Effector memory CD4-positive, alpha-beta T cell (primary cell): ENCODE data around the gene FAP.

ENCODE experiments used
- DNase-seq, 3 donors: peaks; one replicate each; pipeline ENCODE4 v3.0.0-alpha.2; 2020
- H3K27ac ChIP-seq: 2 replicates; pipeline ENCODE4 v1.7.0; 2013; ENCODE audit warnings: mild to moderate bottlenecking, low read length, moderate library complexity; ENCODE audit not compliant: insufficient read depth, poor library complexity, severe bottlenecking
- H3K27me3 ChIP-seq: replicated peaks from 2 replicates; pipeline ENCODE4 v1.7.0; 2013; ENCODE audit warnings: mild to moderate bottlenecking, low read length; ENCODE audit not compliant: insufficient read depth, control insufficient read depth, poor library complexity, severe bottlenecking
- H3K36me3 ChIP-seq: 2 replicates; pipeline ENCODE4 v1.7.0; 2013; ENCODE audit warnings: mild to moderate bottlenecking, low read length, moderate library complexity; ENCODE audit not compliant: control insufficient read depth, insufficient read depth
- H3K4me1 ChIP-seq: 2 replicates; pipeline ENCODE4 v1.7.0; 2013; ENCODE audit warnings: low read length, mild to moderate bottlenecking; ENCODE audit not compliant: control insufficient read depth, insufficient read depth, poor library complexity, severe bottlenecking
- H3K4me3 ChIP-seq: 2 replicates; pipeline ENCODE4 v1.7.0; 2013; ENCODE audit warnings: low read length, low read depth, mild to moderate bottlenecking; ENCODE audit not compliant: insufficient read depth, poor library complexity, severe bottlenecking
- H3K9me3 ChIP-seq: 2 replicates; pipeline ENCODE4 v1.7.0; 2013; ENCODE audit warnings: mild to moderate bottlenecking, low read length, moderate library complexity; ENCODE audit not compliant: control insufficient read depth

The FAP gene

GRCh38 chr2:162174746-162175145 lies 68.5 kb downstream of the FAP start:
- no peak overlapping the region for H3K4me3 ChIP-seq
- H3K36me3 ChIP-seq = no peaks in the 10 kb centered on the region
- DNase-seq = no peak
- H3K27ac ChIP-seq = no peak overlapping the region
- H3K27me3 ChIP-seq = no peaks in the 10 kb centered on the region
- no peaks in the 10 kb centered on the region for H3K9me3 ChIP-seq
- H3K4me1 ChIP-seq = no peaks in the 10 kb centered on the region

DNA sequence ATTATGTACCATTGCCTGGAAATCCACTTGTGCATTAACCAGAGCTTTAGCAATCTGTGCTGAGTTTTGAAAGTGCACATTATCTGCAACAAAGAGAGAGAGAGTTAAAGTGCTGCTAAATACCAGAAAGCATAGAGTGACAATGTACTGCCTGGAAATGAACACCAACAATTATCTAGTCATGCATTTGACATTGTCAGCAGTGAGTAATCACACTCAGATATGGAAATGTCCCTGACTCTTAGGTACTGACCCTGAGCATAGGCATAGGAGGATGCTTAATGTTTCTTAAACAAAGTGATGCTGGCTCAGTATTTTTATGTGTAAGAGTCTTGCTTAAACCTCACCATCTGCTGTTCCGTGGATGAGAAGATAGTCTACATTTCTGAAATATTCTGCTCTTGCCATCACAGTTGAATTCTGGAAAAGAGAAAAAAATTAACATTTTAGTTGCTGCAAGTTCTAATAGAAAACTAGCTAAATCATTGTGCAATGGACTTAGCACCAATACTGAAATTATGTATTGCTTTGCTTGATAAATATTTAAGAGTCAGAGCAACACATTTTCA lies 70.4 kb downstream of the FAP start:
- no peak for DNase-seq
- no peak overlapping the region for H3K4me3 ChIP-seq
- no peaks in the 10 kb centered on the region for H3K4me1 ChIP-seq
- H3K36me3 ChIP-seq = no peaks in the 10 kb centered on the region
- H3K27ac ChIP-seq = no peak overlapping the region
- H3K9me3 ChIP-seq = no peaks in the 10 kb centered on the region
- H3K27me3 ChIP-seq = no peaks in the 10 kb centered on the region

DNA sequence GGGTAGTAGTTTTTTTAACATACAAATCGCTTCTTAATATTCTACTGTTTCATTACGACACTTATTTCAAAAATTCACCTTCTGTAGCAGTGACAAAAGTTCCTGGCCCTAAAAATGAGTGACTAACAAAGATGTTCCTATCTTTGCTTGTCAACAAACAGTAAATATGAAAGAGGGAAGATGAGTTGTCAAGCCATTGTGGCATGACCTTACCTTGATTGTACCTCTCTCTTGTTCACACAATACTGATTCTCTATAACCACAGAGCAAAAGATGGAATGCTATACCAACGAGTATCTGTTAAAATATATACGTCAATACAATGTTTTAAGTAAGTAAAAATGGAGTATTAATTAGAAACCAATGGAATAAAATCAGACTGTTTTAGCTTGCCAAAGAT lies 76.5 kb downstream of the FAP start:
- Histone ChIP-seq H3K27ac (no peak overlapping the region), H3K36me3 (no peaks in the 10 kb centered on the region), H3K27me3 (no peaks in the 10 kb centered on the region), H3K4me3 (no peak overlapping the region), H3K4me1 (no peaks in the 10 kb centered on the region), H3K9me3 (no peaks in the 10 kb centered on the region)
- no peak for DNase-seq

- Histone ChIP-seq H3K36me3 (no peaks in the 10 kb centered on the region), H3K27me3 (no peaks in the 10 kb centered on the region), H3K27ac (no peak overlapping the region), H3K9me3 (no peaks in the 10 kb centered on the region), H3K4me3 (no peak overlapping the region), H3K4me1 (no peaks in the 10 kb centered on the region)
- no peak for DNase-seq
Measured at GRCh38 chr2:162166174-162166573, 77.1 kb downstream of the FAP start.

GRCh38 chr2:162164802-162165201 lies 78.4 kb downstream of the FAP start:
- no peak for DNase-seq

GRCh38 chr2:162159446-162159845 lies 83.8 kb downstream of the FAP start:
- H3K4me1 ChIP-seq = no peaks in the 10 kb centered on the region
- no peak overlapping the region for H3K4me3 ChIP-seq
- DNase-seq = no peak
- H3K9me3 ChIP-seq = no peaks in the 10 kb centered on the region
- H3K27ac ChIP-seq = no peak overlapping the region
- H3K27me3 ChIP-seq = no peaks in the 10 kb centered on the region
- no peaks in the 10 kb centered on the region for H3K36me3 ChIP-seq

More at GRCh38 chr2:162164802-162165201, 78.4 kb downstream of the FAP start:
- H3K4me1 ChIP-seq = no peaks in the 10 kb centered on the region
- no peak overlapping the region for H3K4me3 ChIP-seq
- H3K27me3 ChIP-seq = no peaks in the 10 kb centered on the region
- H3K27ac ChIP-seq = no peak overlapping the region
- H3K36me3 ChIP-seq = no peaks in the 10 kb centered on the region
- no peaks in the 10 kb centered on the region for H3K9me3 ChIP-seq

GRCh38 chr2:162156149-162156548 lies 87.1 kb downstream of the FAP start:
- H3K4me3 ChIP-seq = no peak overlapping the region
- DNase-seq = no peak
- no peaks in the 10 kb centered on the region for H3K4me1 ChIP-seq
- no peaks in the 10 kb centered on the region for H3K36me3 ChIP-seq
- no peaks in the 10 kb centered on the region for H3K27me3 ChIP-seq
- H3K9me3 ChIP-seq = no peaks in the 10 kb centered on the region
- H3K27ac ChIP-seq = no peak overlapping the region

DNA sequence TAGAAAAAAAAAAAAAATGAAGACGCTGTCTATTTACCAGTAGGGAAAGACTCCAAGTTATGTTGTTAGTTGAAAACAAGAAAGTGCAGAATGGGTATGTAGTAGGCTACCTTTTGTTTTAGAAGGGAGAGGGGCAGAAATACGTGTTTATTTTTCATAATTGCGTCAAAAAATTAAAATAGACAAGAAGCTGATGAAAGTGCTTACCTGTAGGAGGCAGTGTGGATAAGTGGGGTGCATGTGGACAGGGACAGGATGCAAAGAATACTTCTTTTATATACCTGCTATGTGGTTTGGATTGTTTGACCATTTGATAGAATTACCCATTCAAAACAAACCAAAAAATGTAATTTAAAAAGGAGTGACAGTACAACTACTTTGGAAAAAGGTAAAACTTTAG lies 88.2 kb downstream of the FAP start:
- no peak for DNase-seq
- Histone ChIP-seq H3K27ac (no peak overlapping the region), H3K27me3 (no peaks in the 10 kb centered on the region), H3K4me1 (no peaks in the 10 kb centered on the region), H3K4me3 (no peak overlapping the region), H3K9me3 (no peaks in the 10 kb centered on the region), H3K36me3 (no peaks in the 10 kb centered on the region)

- no peaks in the 10 kb centered on the region for H3K27me3 ChIP-seq
- H3K9me3 ChIP-seq = no peaks in the 10 kb centered on the region
- DNase-seq = peak in 2 of 3 donors; percentile 20 to 34
- H3K36me3 ChIP-seq = no peaks in the 10 kb centered on the region
- no peak overlapping the region for H3K27ac ChIP-seq
- H3K4me1 ChIP-seq = no peaks in the 10 kb centered on the region
- H3K4me3 ChIP-seq = no peak overlapping the region
Measured at GRCh38 chr2:162153608-162154224, 89.5 kb downstream of the FAP start.

GRCh38 chr2:162152147-162152546 lies 91.1 kb downstream of the FAP start, which contains the start of gene GCG:
Gene GCG (minus strand): TSS chr2:162152247. CDS start chr2:162149178, 3,069 bp downstream.
- Histone ChIP-seq H3K9me3 (no peaks in the 10 kb centered on the region), H3K4me3 (no peak within 1 kb of the TSS), H3K27me3 (no peaks in the 10 kb centered on the region), H3K36me3 (no peaks in the 10 kb centered on the region), H3K4me1 (no peaks in the 10 kb centered on the region), H3K27ac (no peak within 1 kb of the TSS)
- no peak for DNase-seq
